HG03354 (cell line): ENCODE data around the gene TLE2.
"Not testable (repeated sequence)": the region's sequence is repeated elsewhere in the genome, so short reads cannot be mapped to it uniquely, and the experiment has no call there.

ENCODE experiments used
- ATAC-seq: cut with Tn5 transposase; IDR thresholded peaks from one replicate; pipeline ENCODE4 v1.9.1; 2021; ENCODE audit warnings: mild to moderate bottlenecking; ENCODE audit not compliant: unreplicated experiment, poor library complexity, severe bottlenecking

Gene TLE2

GRCh38 chr19:3057275-3057714 lies 28.2 kb upstream of the TLE2 start:
- no peak for ATAC-seq

- ATAC-seq = no peak
These were observed 27.5 kb upstream of the TLE2 start for GRCh38 chr19:3056417-3057088.

GRCh38 chr19:3055741-3056416 lies 26.8 kb upstream of the TLE2 start:
- ATAC-seq = no peak

GRCh38 chr19:3054972-3055740 lies 26.1 kb upstream of the TLE2 start:
- ATAC-seq = no peak

- no peak for ATAC-seq
These were observed 25.3 kb upstream of the TLE2 start for GRCh38 chr19:3054265-3054971.

GRCh38 chr19:3053780-3054179 lies 24.7 kb upstream of the TLE2 start:
- ATAC-seq = no peak

- no peak for ATAC-seq
These were observed 24.1 kb upstream of the TLE2 start for GRCh38 chr19:3053218-3053621.

- not testable (repeated sequence) for ATAC-seq
These were observed 20.9 kb upstream of the TLE2 start for GRCh38 chr19:3050016-3050415.

- no peak for ATAC-seq
These were observed 20.0 kb upstream of the TLE2 start for GRCh38 chr19:3049089-3049488.

GRCh38 chr19:3048190-3048533 lies 19.1 kb upstream of the TLE2 start:
- ATAC-seq = no peak

- ATAC-seq = no peak
These were observed 18.6 kb upstream of the TLE2 start for GRCh38 chr19:3047496-3048189.

GRCh38 chr19:3046698-3047495 lies 17.8 kb upstream of the TLE2 start:
- no peak for ATAC-seq

- no peak for ATAC-seq
These were observed 17.0 kb upstream of the TLE2 start for GRCh38 chr19:3045885-3046697.

GRCh38 chr19:3045191-3045590 lies 16.1 kb upstream of the TLE2 start:
- no peak for ATAC-seq

- ATAC-seq = no peak
These were observed 13.7 kb upstream of the TLE2 start for GRCh38 chr19:3042621-3043267.

GRCh38 chr19:3041761-3042620 lies 12.9 kb upstream of the TLE2 start:
- ATAC-seq = no peak

GRCh38 chr19:3041327-3041726 lies 12.2 kb upstream of the TLE2 start:
- ATAC-seq = no peak
